ENCODE results near the gene SLC9A9. TPM values are rescaled to one million over a fixed set of nuclear protein-coding genes. Genes with fewer than 3 reads are reported as not detected.

The SLC9A9 gene
- total RNA-seq, 1 experiment from 2014 or later, result 1.5 TPM

- TF ChIP-seq, protein P1, sequence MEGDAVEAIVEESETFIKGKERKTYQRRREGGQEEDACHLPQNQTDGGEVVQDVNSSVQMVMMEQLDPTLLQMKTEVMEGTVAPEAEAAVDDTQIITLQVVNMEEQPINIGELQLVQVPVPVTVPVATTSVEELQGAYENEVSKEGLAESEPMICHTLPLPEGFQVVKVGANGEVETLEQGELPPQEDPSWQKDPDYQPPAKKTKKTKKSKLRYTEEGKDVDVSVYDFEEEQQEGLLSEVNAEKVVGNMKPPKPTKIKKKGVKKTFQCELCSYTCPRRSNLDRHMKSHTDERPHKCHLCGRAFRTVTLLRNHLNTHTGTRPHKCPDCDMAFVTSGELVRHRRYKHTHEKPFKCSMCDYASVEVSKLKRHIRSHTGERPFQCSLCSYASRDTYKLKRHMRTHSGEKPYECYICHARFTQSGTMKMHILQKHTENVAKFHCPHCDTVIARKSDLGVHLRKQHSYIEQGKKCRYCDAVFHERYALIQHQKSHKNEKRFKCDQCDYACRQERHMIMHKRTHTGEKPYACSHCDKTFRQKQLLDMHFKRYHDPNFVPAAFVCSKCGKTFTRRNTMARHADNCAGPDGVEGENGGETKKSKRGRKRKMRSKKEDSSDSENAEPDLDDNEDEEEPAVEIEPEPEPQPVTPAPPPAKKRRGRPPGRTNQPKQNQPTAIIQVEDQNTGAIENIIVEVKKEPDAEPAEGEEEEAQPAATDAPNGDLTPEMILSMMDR (IDR thresholded peaks at IDR 0.05; ENCODE audit: unreplicated experiment), result no peak
- CTCF ChIA-PET, result no interaction called here
- Mint-ChIP-seq H3K4me1 (ENCODE audit: low read depth, unreplicated experiment) (no peaks in the 10 kb centered on the region), H3K9me3 (ENCODE audit: low read depth, unreplicated experiment) (peaks cover 2% of the 10 kb centered on the region), H3K4me3 (ENCODE audit: low read depth, unreplicated experiment) (no peak overlapping the region), H3K27ac (ENCODE audit: unreplicated experiment) (no peak overlapping the region), H3K36me3 (ENCODE audit: insufficient read depth, unreplicated experiment) (no peaks in the 10 kb centered on the region), H3K27me3 (ENCODE audit: unreplicated experiment) (no peaks in the 10 kb centered on the region)
- intact Hi-C loops (cut with micrococcal nuclease; ENCODE audit: unreplicated experiment), result no loop called here
- no peak for DNase-seq
- no TSS peak for BruUV-seq (replicated peaks)
Observed at GRCh38 chr3:143421556-143421955, 426.7 kb downstream of the SLC9A9 start.

DNA sequence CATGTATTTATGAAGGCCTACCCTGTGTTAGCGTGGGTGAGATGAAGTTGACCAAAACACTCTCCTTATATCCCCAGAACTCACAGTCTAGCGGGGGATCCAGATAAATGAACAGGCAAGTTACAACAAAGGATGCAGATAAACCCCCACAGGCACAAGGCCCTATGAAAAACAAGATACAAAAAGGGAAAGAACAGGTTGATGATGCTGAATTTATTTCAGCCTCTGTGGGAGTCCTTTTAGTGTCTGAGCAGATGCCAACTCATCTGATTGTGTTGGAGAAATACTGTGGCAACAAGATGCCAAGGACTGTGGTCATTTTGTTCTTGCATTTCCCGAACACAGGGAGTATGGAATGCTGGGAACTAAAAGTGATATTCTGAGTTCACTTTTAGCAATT is 428.7 kb downstream of the SLC9A9 start:
- CTCF ChIA-PET, result no interaction called here
- H3K36me3 Mint-ChIP-seq (ENCODE audit: insufficient read depth, unreplicated experiment), result no peaks in the 10 kb centered on the region
- H3K4me3 Mint-ChIP-seq (ENCODE audit: low read depth, unreplicated experiment), result no peak overlapping the region

GRCh38 chr3:143418391-143418790 is 429.9 kb downstream of the SLC9A9 start:
- Mint-ChIP-seq H3K36me3 (ENCODE audit: insufficient read depth, unreplicated experiment) (no peaks in the 10 kb centered on the region), H3K27me3 (ENCODE audit: unreplicated experiment) (no peaks in the 10 kb centered on the region), H3K27ac (ENCODE audit: unreplicated experiment) (no peak overlapping the region), H3K9me3 (ENCODE audit: low read depth, unreplicated experiment) (peaks cover 2% of the 10 kb centered on the region), H3K4me1 (ENCODE audit: low read depth, unreplicated experiment) (no peaks in the 10 kb centered on the region), H3K4me3 (ENCODE audit: low read depth, unreplicated experiment) (no peak overlapping the region)
- CTCF ChIA-PET, result no interaction called here
- BruUV-seq (replicated peaks), result no TSS peak
- DNase-seq, result no peak
- intact Hi-C loops (cut with micrococcal nuclease; ENCODE audit: unreplicated experiment), result no loop called here
- TF ChIP-seq, protein P1 (IDR thresholded peaks at IDR 0.05; ENCODE audit: unreplicated experiment), result no peak

More for the DNA sequence above, 428.7 kb downstream of the SLC9A9 start:
- Mint-ChIP-seq H3K27me3 (ENCODE audit: unreplicated experiment) (no peaks in the 10 kb centered on the region), H3K27ac (ENCODE audit: unreplicated experiment) (no peak overlapping the region), H3K9me3 (ENCODE audit: low read depth, unreplicated experiment) (peaks cover 2% of the 10 kb centered on the region), H3K4me1 (ENCODE audit: low read depth, unreplicated experiment) (no peaks in the 10 kb centered on the region)
- BruUV-seq (replicated peaks), result no TSS peak
- intact Hi-C loops (cut with micrococcal nuclease; ENCODE audit: unreplicated experiment), result no loop called here
- TF ChIP-seq, protein P1 (IDR thresholded peaks at IDR 0.05; ENCODE audit: unreplicated experiment), result no peak
- no peak for DNase-seq

GRCh38 chr3:143416229-143416628 is 432.0 kb downstream of the SLC9A9 start:
- H3K36me3 Mint-ChIP-seq (ENCODE audit: insufficient read depth, unreplicated experiment), result no peaks in the 10 kb centered on the region
- no peaks in the 10 kb centered on the region for H3K4me1 Mint-ChIP-seq (ENCODE audit: low read depth, unreplicated experiment)
- DNase-seq, result no peak
- intact Hi-C loops (cut with micrococcal nuclease; ENCODE audit: unreplicated experiment), result no loop called here
- peaks cover 2% of the 10 kb centered on the region for H3K9me3 Mint-ChIP-seq (ENCODE audit: low read depth, unreplicated experiment)
- CTCF ChIA-PET, result no interaction called here
- no TSS peak for BruUV-seq (replicated peaks)
- TF ChIP-seq, protein P1 (IDR thresholded peaks at IDR 0.05; ENCODE audit: unreplicated experiment), result no peak
- H3K27ac Mint-ChIP-seq (ENCODE audit: unreplicated experiment), result no peak overlapping the region
- no peaks in the 10 kb centered on the region for H3K27me3 Mint-ChIP-seq (ENCODE audit: unreplicated experiment)
- H3K4me3 Mint-ChIP-seq (ENCODE audit: low read depth, unreplicated experiment), result no peak overlapping the region

All from Calu3 (cell line).